GM12801 (cell line): ENCODE data around the gene NAGLU.

ENCODE experiments used
- CTCF ChIP-seq: IDR thresholded peaks from one replicate; pipeline ENCODE4 v1.5.1; 2011; ENCODE audit warnings: control low read depth; ENCODE audit not compliant: insufficient read length; ENCODE audit errors: extremely low read depth

The NAGLU gene

GRCh38 chr17:42577140-42577531 is 41.1 kb downstream of the NAGLU start:
- TF ChIP-seq CTCF, result no peak

GRCh38 chr17:42577532-42578281 is 41.7 kb downstream of the NAGLU start, which contains the start of gene PSMC3IP:
Gene PSMC3IP (minus strand): TSS chr17:42577729. CDS start chr17:42577686, 43 bp downstream.
- no peak for TF ChIP-seq CTCF

- TF ChIP-seq CTCF, result no peak
These were observed 42.3 kb downstream of the NAGLU start for GRCh38 chr17:42578282-42578869.

- TF ChIP-seq CTCF, result no peak
These were observed 43.9 kb downstream of the NAGLU start for GRCh38 chr17:42579794-42580551.

- no peak for TF ChIP-seq CTCF
These were observed 45.8 kb downstream of the NAGLU start for GRCh38 chr17:42581744-42582270.

GRCh38 chr17:42584880-42585279 is 48.8 kb downstream of the NAGLU start:
- TF ChIP-seq CTCF, result no peak

GRCh38 chr17:42585353-42585752 is 49.3 kb downstream of the NAGLU start:
- TF ChIP-seq CTCF, result no peak
